ENCODE measurements around the gene TMEM209.
"Not testable (repeated sequence)": the region's sequence is repeated elsewhere in the genome, so short reads cannot be mapped to it uniquely, and the experiment has no call there.

DNA sequence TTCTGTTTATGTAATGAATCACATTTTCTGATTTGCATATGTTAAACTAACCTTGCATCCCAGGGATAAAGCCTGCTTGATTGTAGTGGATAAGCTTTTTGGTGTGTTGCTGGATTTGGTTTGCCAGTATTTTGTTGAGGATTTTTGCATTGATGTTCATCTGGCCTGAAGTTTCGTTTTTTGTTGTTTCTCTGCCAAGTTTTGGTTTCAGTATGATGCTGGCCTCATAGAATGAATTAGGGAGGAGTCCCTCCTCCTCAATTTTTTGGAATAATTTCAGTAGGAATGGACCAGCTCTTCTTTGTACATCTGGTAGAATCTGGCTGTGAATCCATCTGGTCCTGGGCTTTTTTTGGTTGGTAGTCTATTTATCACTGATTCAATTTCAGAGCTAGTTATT lies 38.3 kb upstream of the TMEM209 start:
- TF ChIP-seq, protein P1, sequence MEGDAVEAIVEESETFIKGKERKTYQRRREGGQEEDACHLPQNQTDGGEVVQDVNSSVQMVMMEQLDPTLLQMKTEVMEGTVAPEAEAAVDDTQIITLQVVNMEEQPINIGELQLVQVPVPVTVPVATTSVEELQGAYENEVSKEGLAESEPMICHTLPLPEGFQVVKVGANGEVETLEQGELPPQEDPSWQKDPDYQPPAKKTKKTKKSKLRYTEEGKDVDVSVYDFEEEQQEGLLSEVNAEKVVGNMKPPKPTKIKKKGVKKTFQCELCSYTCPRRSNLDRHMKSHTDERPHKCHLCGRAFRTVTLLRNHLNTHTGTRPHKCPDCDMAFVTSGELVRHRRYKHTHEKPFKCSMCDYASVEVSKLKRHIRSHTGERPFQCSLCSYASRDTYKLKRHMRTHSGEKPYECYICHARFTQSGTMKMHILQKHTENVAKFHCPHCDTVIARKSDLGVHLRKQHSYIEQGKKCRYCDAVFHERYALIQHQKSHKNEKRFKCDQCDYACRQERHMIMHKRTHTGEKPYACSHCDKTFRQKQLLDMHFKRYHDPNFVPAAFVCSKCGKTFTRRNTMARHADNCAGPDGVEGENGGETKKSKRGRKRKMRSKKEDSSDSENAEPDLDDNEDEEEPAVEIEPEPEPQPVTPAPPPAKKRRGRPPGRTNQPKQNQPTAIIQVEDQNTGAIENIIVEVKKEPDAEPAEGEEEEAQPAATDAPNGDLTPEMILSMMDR (optimal IDR thresholded peaks at IDR 0.05 in 1 of 3, IDR thresholded peaks at IDR 0.05 in 1 of 3, conservative IDR thresholded peaks at IDR 0.05 in 1 of 3; ENCODE audit: extremely low read depth in 1 of 3, insufficient read depth in 2 of 3, low read length in 3 of 3) = not testable (repeated sequence)
- not testable (repeated sequence) for TF ChIP-seq EZH2 (IDR thresholded peaks at IDR 0.05; ENCODE audit: low read length)

Data from keratinocyte (primary cell).